Keratinocyte (primary cell): ENCODE measurements around the gene PHOX2A. TPM values are rescaled to one million over a fixed set of nuclear protein-coding genes. Genes with fewer than 3 reads are reported as not detected.

Experiments
- DNase-seq: peaks from one replicate; pipeline ENCODE4 v3.0.0-alpha.2; 2011; ENCODE audit warnings: low read depth, missing footprints, low spot score
- FAIRE-seq: peaks from 2 replicates; lab custom pipeline; 2011; peaks lifted over from hg19 to GRCh38; lab: Jason Lieb, UNC
- H2AFZ ChIP-seq: 2 replicates; pipeline ENCODE4 v1.6.0; 2012; ENCODE audit warnings: low read length, control low read depth, inconsistent platforms; ENCODE audit not compliant: control insufficient read depth
- H3K27ac ChIP-seq: 2 replicates; pipeline ENCODE4 v1.5.1; 2011; ENCODE audit warnings: low read length; ENCODE audit not compliant: control insufficient read depth, insufficient read depth
- H3K27me3 ChIP-seq: 3 replicates; pipeline ENCODE4 v1.6.0; 2011; ENCODE audit warnings: low read length; ENCODE audit not compliant: control insufficient read depth, insufficient read depth; ENCODE audit errors: extremely low read depth
- H3K36me3 ChIP-seq, 2 experiments: 2 replicates in 1 of 2; 3 replicates in 1 of 2; pipeline ENCODE4 v1.5.1; 2011; ENCODE audit warnings: low read length in 2 of 2, mild to moderate bottlenecking in 1 of 2; ENCODE audit not compliant: control insufficient read depth in 2 of 2, insufficient read depth in 2 of 2; ENCODE audit errors: extremely low read depth in 1 of 2
- H3K4me1 ChIP-seq: 3 replicates; pipeline ENCODE4 v1.5.1; 2011; ENCODE audit warnings: low read length; ENCODE audit not compliant: control insufficient read depth, insufficient read depth; ENCODE audit errors: extremely low read depth
- H3K4me2 ChIP-seq: 3 replicates; pipeline ENCODE4 v1.6.0; 2011; ENCODE audit warnings: low read depth, low read length; ENCODE audit not compliant: control insufficient read depth, insufficient read depth; ENCODE audit errors: extremely low read depth
- H3K4me3 ChIP-seq, 3 experiments: fragments of 200-600 bp in 1 of 3; sonication (generic) in 1 of 3; 2 replicates in 2 of 3; 3 replicates in 1 of 3; pipeline ENCODE4 v1.5.1; 2011 to 2016; ENCODE audit warnings: low read length in 3 of 3, mild to moderate bottlenecking in 3 of 3, control low read depth in 2 of 3, inconsistent platforms in 1 of 3, low read depth in 1 of 3, mixed read lengths in 1 of 3, mixed run types in 1 of 3, moderate library complexity in 1 of 3; ENCODE audit not compliant: control insufficient read depth in 2 of 3, insufficient read depth in 2 of 3; ENCODE audit errors: extremely low read depth in 1 of 3
- H3K79me2 ChIP-seq: 2 replicates; pipeline ENCODE4 v1.6.0; 2012; ENCODE audit warnings: low read length; ENCODE audit not compliant: control insufficient read depth, insufficient read depth
- H3K9ac ChIP-seq: 3 replicates; pipeline ENCODE4 v1.6.0; 2011; ENCODE audit warnings: low read length; ENCODE audit not compliant: control insufficient read depth, insufficient read depth; ENCODE audit errors: extremely low read depth
- H3K9me1 ChIP-seq: 3 replicates; pipeline ENCODE4 v1.6.0; 2011; ENCODE audit warnings: low read length; ENCODE audit not compliant: control insufficient read depth, insufficient read depth; ENCODE audit errors: extremely low read depth
- H3K9me3 ChIP-seq: 2 replicates; pipeline ENCODE4 v1.5.1; 2012; ENCODE audit warnings: low read depth, low read length; ENCODE audit not compliant: control insufficient read depth
- H4K20me1 ChIP-seq: 3 replicates; pipeline ENCODE4 v1.6.0; 2011; ENCODE audit warnings: low read length; ENCODE audit not compliant: control insufficient read depth, insufficient read depth; ENCODE audit errors: extremely low read depth
- CTCF ChIP-seq, 3 experiments: IDR thresholded peaks in 1 of 3; conservative IDR thresholded peaks in 1 of 3; optimal IDR thresholded peaks in 1 of 3; 2 replicates in 2 of 3; 3 replicates in 1 of 3; pipeline versions ENCODE3 to v1.5.1; 2011; ENCODE audit warnings: low read length in 3 of 3, mild to moderate bottlenecking in 3 of 3, moderate library complexity in 2 of 3, control low read depth in 1 of 3, inconsistent platforms in 1 of 3; ENCODE audit not compliant: insufficient read depth in 2 of 3; ENCODE audit errors: extremely low read depth in 1 of 3
- EZH2 ChIP-seq: IDR thresholded peaks from one replicate; pipeline ENCODE4 v1.6.1; 2012; ENCODE audit warnings: inconsistent platforms, mild to moderate bottlenecking, low read length, moderate library complexity
- dilution Hi-C: fragments of 300-500 bp; cut with MboI; formaldehyde crosslinking; loops from one replicate; pipeline ENCODE4 v1.7.0; 2020; ENCODE audit warnings: low sequenced_read_pairs; ENCODE audit not compliant: extremely low pct_ligation_motif_present
- polyA plus RNA-seq, 5 experiments: library from polyadenylated mRNA; depleted of rRNA in 3 of 5; stranded (reverse) in 3 of 5; stranded (forward) in 1 of 5; unstranded in 1 of 5; fragments of >200 nt; gene quantifications; 1 replicate in 1 of 5; 2 replicates in 3 of 5; 3 replicates in 1 of 5; pipeline versions ENCODE4 v1.2.1 to v1.2.3, GENCODE V29; 2011 to 2012; ENCODE audit warnings: missing spikeins in 2 of 5, low read depth in 1 of 5, low replicate concordance in 1 of 5

PHOX2A gene
- polyA plus RNA-seq, 1 donor (not counting 4 experiments of a cell fraction or from before 2014, with no cell fraction given) = not detected

GRCh38 chr11:72242141-72242540 lies 1.8 kb downstream of the PHOX2A start:
- peaks cover 7 to 12% of the 10 kb centered on the region in 2 experiments for H3K36me3 ChIP-seq
- no peaks in the 10 kb centered on the region for H3K79me2 ChIP-seq
- peaks cover 4% of the 10 kb centered on the region for H4K20me1 ChIP-seq
- peaks cover 61% of the 10 kb centered on the region for H3K27me3 ChIP-seq
- H3K27ac ChIP-seq = no peak overlapping the region
- H3K9me3 ChIP-seq = no peaks in the 10 kb centered on the region
- no peak for DNase-seq
- TF ChIP-seq CTCF (optimal IDR thresholded peaks at IDR 0.05 in 1 of 3, IDR thresholded peaks at IDR 0.05 in 1 of 3, conservative IDR thresholded peaks at IDR 0.05 in 1 of 3; ENCODE audit: extremely low read depth in 1 of 3, insufficient read depth in 2 of 3, low read length in 3 of 3) (no peak), EZH2 (no peak)
- no peaks in the 10 kb centered on the region for H3K9me1 ChIP-seq
- no peak overlapping the region for H3K4me2 ChIP-seq
- no peak overlapping the region for H3K4me3 ChIP-seq
- FAIRE-seq = no peak
- H2AFZ ChIP-seq = no peak overlapping the region
- H3K4me1 ChIP-seq = peaks cover 6% of the 10 kb centered on the region
- dilution Hi-C loops = no loop called here
- H3K9ac ChIP-seq = no peak overlapping the region

- H3K9me3 ChIP-seq = no peaks in the 10 kb centered on the region
- no peak overlapping the region for H3K4me2 ChIP-seq
- dilution Hi-C loops = no loop called here
Measured at GRCh38 chr11:72241291-72241781, 2.6 kb downstream of the PHOX2A start.

More at GRCh38 chr11:72241291-72241781, 2.6 kb downstream of the PHOX2A start:
- peaks cover 4% of the 10 kb centered on the region for H4K20me1 ChIP-seq
- H3K27ac ChIP-seq = no peak overlapping the region
- TF ChIP-seq CTCF (optimal IDR thresholded peaks at IDR 0.05 in 1 of 3, IDR thresholded peaks at IDR 0.05 in 1 of 3, conservative IDR thresholded peaks at IDR 0.05 in 1 of 3; ENCODE audit: extremely low read depth in 1 of 3, insufficient read depth in 2 of 3, low read length in 3 of 3) (no peak), EZH2 (no peak)
- H3K4me1 ChIP-seq = peaks cover 6% of the 10 kb centered on the region
- H3K36me3 ChIP-seq = peaks cover 8 to 12% of the 10 kb centered on the region in 2 experiments
- H3K4me3 ChIP-seq = no peak overlapping the region
- H3K9ac ChIP-seq = no peak overlapping the region
- H2AFZ ChIP-seq = no peak overlapping the region
- no peak for DNase-seq
- no peaks in the 10 kb centered on the region for H3K79me2 ChIP-seq
- H3K9me1 ChIP-seq = no peaks in the 10 kb centered on the region
- H3K27me3 ChIP-seq = peaks cover 54% of the 10 kb centered on the region
- no peak for FAIRE-seq
